HG03039 (cell line): ENCODE measurements around the gene HPCAL4.
A peak's percentile ranks its signal among the peaks of the same experiment; 100 is the strongest.

ENCODE experiments used
- ATAC-seq: cut with Tn5 transposase; IDR thresholded peaks from one replicate; pipeline ENCODE4 v1.9.1; 2021; ENCODE audit warnings: mild to moderate bottlenecking, moderate library complexity; ENCODE audit not compliant: unreplicated experiment

Gene HPCAL4

GRCh38 chr1:39678889-39679288 lies 12.3 kb downstream of the HPCAL4 start:
- no peak for ATAC-seq

- ATAC-seq = no peak
These were observed 13.6 kb downstream of the HPCAL4 start for GRCh38 chr1:39677645-39678044.

- ATAC-seq = no peak
These were observed 14.2 kb downstream of the HPCAL4 start for GRCh38 chr1:39676948-39677548.

- ATAC-seq = no peak
These were observed 16.0 kb downstream of the HPCAL4 start for GRCh38 chr1:39675220-39675619.

- no peak for ATAC-seq
These were observed 18.0 kb downstream of the HPCAL4 start for GRCh38 chr1:39673215-39673614.

DNA sequence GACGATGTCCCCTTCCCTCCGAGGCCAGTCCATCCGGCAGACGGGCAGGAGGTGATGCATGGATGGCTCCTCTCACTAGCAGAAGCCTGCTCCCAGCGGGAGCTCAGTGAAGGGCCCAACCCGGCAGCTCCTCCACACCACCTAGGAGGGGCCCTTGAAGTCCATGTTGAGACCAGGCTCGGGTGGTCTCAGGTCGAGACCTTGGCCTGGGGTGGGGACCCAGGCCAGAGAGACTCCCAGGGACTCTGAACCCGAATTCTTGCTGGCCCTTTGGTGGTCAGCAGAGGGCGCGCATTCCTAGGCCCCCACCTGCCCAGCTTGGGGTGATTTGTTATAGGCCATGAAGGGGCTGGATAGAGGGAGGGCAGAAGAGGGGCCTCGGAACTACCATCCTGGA lies 18.7 kb downstream of the HPCAL4 start:
- ATAC-seq = no peak

- no peak for ATAC-seq
These were observed 19.3 kb downstream of the HPCAL4 start, which contains the start of gene NT5C1A for GRCh38 chr1:39671793-39672550. Gene NT5C1A, minus strand, starts transcription at chr1:39672107. Its CDS starts 69 bp downstream, at chr1:39672038.

GRCh38 chr1:39671433-39671792 lies 19.8 kb downstream of the HPCAL4 start:
- no peak for ATAC-seq

DNA sequence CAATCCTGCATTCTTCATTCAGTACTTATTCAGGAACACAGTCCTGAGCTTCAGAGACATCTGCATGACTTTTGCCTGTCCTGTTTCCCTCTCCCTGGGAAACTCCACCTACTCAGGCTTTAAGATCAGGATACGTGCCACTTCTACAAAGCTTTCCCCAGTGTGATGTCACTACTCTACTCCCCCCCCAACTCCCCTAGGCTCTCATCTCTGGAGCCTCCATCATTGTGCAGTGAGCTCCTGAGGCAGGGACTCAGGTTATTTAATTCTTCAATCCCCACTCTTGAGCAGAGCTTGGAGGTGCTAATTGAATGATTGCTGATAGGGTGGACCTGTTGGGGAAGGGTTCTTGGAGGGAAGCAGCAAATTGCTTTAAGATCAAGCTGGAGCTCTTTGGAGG lies 20.5 kb downstream of the HPCAL4 start:
- no peak for ATAC-seq

DNA sequence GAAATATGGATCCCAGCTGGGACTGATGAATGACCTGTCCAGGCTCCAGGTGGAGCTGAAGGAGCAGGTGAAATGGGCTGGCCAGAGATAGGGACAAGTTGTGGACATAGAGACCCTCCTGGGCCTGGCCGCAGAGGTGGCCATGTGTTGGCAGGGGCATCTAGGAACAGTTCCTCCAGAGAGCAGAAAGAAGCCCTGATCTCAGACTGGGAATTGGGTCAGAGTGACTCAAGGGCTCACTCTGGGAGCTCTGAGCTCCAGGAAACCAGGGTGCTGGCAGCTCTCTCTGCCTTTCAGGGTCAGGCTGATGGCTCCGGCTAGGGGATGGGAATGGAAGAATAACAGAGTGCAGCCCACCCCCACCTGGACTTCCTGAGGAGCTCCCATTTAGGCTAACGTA lies 22.3 kb downstream of the HPCAL4 start:
- ATAC-seq = no peak

DNA sequence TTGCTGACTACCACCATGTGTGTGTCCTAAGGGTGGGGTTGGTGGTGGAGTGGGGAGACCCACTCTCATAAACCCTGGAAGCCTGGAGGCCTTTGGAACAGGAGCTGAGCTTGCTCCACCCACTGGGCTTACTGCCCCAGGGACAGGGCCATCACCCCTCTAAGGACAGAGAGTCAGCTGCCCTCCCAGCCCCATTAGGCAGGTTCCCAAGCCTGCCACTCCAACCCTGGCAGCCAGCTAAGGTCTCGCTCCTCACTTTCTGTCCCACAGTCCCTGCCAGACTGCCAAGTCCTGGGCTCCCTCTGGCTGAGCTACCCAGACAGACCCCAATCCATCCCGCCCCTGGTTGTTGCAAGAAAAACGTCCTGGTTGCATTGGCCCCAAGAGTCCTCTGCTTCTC lies 23.1 kb downstream of the HPCAL4 start:
- ATAC-seq = no peak

DNA sequence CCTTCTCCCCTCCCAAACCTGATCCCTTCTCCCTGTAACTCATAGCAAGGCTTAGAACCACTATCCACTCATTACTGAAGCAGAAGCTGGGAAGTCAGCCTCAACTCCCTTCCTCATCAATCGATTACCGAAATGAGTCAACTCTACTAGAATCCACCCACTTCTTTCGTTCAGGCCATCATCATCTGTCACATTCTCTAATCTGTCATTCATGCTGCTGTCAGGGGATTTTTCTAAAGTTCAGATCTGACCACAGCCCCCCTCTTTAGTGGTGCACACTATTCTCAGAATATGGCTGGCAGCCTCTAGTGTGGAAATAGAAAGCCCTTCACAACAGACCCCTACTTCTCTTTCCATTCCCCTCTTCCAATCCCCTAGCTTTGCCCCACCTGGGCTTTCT lies 24.5 kb downstream of the HPCAL4 start:
- peak; percentile 62 for ATAC-seq

GRCh38 chr1:39663559-39663958 lies 27.7 kb downstream of the HPCAL4 start:
- no peak for ATAC-seq

DNA sequence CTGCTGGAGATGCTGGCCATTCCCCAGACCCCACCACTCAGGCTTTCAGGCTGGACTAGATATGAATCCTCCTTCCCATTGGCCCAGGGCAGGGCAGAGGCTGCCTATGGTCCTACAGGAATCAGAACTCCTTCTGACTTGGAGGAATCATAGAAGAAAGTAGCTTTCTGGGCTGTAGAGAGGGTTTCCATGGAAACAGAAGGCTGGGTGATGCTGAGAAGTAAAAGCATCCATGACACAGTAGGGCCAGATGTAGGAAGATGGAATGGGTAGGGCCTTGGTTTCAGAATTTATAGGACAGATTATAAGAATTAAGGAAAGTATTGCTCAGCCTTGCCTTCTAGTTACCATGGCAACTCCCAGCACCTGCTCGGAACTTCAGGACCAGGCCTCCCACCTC lies 28.4 kb downstream of the HPCAL4 start:
- ATAC-seq = no peak

DNA sequence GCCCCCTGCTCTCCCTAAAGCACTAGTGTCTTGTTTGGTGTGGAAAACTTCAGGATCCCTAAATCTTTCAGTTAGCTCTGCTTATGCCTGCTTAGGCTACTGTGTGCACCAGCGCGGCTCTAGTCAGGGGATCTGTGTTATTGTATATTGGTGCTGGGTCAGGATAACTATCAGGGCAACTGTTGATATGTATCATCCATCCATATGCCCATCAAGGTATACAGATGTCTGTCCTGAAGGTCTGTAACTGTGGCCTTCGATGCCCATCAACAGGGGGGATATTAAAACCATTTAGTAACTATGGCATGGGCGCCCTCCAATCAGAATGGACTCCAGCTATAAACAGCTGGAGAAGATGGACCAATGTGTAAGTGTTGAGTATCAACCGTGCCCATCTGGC lies 31.7 kb downstream of the HPCAL4 start:
- ATAC-seq = no peak

DNA sequence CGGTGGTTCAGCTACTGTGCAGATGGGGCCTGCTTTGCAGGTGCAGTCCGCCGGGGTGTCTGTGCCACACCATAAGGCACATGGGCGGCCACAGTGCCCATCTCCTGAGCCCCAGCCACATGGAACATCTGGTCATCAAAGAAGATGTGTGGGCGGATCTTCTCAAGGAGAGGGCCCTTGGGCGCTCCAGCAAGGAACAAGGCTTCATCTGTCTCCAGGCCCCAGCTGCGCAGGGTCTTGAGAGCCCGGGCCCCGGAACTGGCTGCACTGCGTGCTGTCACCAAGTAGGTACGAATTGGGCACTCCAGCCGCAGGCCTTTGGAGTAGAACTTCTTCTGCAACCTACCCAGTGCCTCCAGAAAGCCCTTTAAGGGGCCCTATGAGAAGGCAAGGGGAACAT lies 32.1 kb downstream of the HPCAL4 start:
- no peak for ATAC-seq

GRCh38 chr1:39657923-39658485 lies 33.2 kb downstream of the HPCAL4 start:
- no peak for ATAC-seq

- ATAC-seq = no peak
These were observed 33.8 kb downstream of the HPCAL4 start for GRCh38 chr1:39657402-39657801.

DNA sequence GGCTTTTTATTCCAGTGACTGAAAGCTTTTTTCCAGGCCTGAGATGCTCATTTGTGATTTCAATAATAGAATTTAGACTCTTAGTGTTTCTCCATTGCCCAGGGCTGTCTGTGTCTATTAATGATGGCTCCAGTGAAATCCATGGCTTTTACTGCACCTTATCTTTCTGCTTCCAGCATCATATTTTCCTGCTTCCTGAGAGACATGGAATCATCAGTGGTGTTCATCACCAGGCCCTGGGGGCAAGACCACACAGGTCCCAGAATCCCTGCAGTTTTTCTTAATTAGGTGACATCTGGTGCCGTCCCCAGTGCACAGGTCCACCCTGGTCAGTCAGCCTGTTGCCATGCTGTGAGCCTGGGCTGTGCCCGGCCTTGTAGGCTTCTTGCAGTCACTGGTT lies 34.8 kb downstream of the HPCAL4 start:
- ATAC-seq = no peak

GRCh38 chr1:39655578-39656268 lies 35.5 kb downstream of the HPCAL4 start:
- ATAC-seq = no peak

DNA sequence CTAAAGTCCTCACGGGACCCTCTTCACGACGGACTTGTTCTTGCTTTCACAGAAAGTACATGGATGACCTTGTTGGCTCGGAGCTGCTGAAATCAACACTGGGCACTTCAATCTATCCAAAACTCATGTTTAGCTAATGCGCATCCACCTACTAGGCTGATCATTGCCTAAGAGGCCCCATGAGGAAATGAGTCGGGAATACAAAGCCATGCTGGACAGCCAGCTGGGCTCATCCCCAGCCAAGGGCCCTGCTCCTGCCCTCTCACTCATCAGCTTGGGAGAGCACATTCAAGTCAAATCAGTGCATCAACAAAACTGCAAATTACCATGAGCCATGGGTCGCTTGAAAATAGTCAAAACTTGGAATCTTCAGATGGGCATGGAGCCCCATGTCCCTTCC lies 36.9 kb downstream of the HPCAL4 start:
- no peak for ATAC-seq

- no peak for ATAC-seq
These were observed 37.6 kb downstream of the HPCAL4 start for GRCh38 chr1:39653546-39654031.
